Astrocyte (in vitro differentiated cells and primary cell): ENCODE results near the gene AFF3. TPM values are rescaled to one million over a fixed set of nuclear protein-coding genes. Genes with fewer than 3 reads are reported as not detected.

Experiments used
- DNase-seq: peaks from one replicate; pipeline ENCODE4 v3.0.0-alpha.2; 2010; ENCODE audit warnings: low read depth
- FAIRE-seq: peaks from 2 replicates; lab custom pipeline; 2011; peaks lifted over from hg19 to GRCh38; lab: Jason Lieb, UNC
- H2AFZ ChIP-seq: 2 replicates; pipeline ENCODE4 v1.6.0; 2012; ENCODE audit warnings: low read depth, low read length, inconsistent platforms
- H3K27ac ChIP-seq: 2 replicates; pipeline ENCODE4 v1.5.1; 2011; ENCODE audit warnings: low read depth, low read length, inconsistent platforms
- H3K27me3 ChIP-seq: 2 replicates; pipeline ENCODE4 v1.6.0; 2011; ENCODE audit warnings: low read length, inconsistent platforms; ENCODE audit not compliant: insufficient read depth
- H3K36me3 ChIP-seq: 2 replicates; pipeline ENCODE4 v1.5.1; 2011; ENCODE audit warnings: low read length, inconsistent platforms; ENCODE audit not compliant: insufficient read depth
- H3K4me1 ChIP-seq: 2 replicates; pipeline ENCODE4 v1.5.1; 2011; ENCODE audit warnings: low read length, inconsistent platforms; ENCODE audit not compliant: insufficient read depth
- H3K4me2 ChIP-seq: 2 replicates; pipeline ENCODE4 v1.6.0; 2012; ENCODE audit warnings: low read length, inconsistent platforms
- H3K4me3 ChIP-seq: 2 replicates; pipeline ENCODE4 v1.5.1; 2011; ENCODE audit warnings: low read depth, mild to moderate bottlenecking, low read length, inconsistent platforms; ENCODE audit not compliant: insufficient read depth
- H3K79me2 ChIP-seq: 2 replicates; pipeline ENCODE4 v1.6.0; 2012; ENCODE audit warnings: mild to moderate bottlenecking, low read length, inconsistent platforms; ENCODE audit not compliant: insufficient read depth
- H3K9ac ChIP-seq: 2 replicates; pipeline ENCODE4 v1.6.0; 2012; ENCODE audit warnings: mild to moderate bottlenecking, low read length, inconsistent platforms
- H3K9me3 ChIP-seq: 2 replicates; pipeline ENCODE4 v1.5.1; 2012; ENCODE audit warnings: low read depth, mild to moderate bottlenecking, low read length, inconsistent platforms; ENCODE audit not compliant: insufficient read depth
- H4K20me1 ChIP-seq: 2 replicates; pipeline ENCODE4 v1.6.0; 2012; ENCODE audit warnings: low read length, inconsistent platforms; ENCODE audit not compliant: insufficient read depth
- H3K27ac Mint-ChIP-seq: one replicate; pipeline ENCODE4 v1.8.0; 2021; ENCODE audit warnings: mild to moderate bottlenecking, mixed read lengths; ENCODE audit not compliant: unreplicated experiment
- H3K27me3 Mint-ChIP-seq: one replicate; pipeline ENCODE4 v1.8.0; 2021; ENCODE audit warnings: low read depth, mixed read lengths; ENCODE audit not compliant: unreplicated experiment
- H3K36me3 Mint-ChIP-seq: one replicate; pipeline ENCODE4 v1.8.0; 2021; ENCODE audit warnings: low read depth, mixed read lengths; ENCODE audit not compliant: unreplicated experiment
- H3K4me1 Mint-ChIP-seq: one replicate; pipeline ENCODE4 v1.8.0; 2021; ENCODE audit warnings: low read depth, mixed read lengths; ENCODE audit not compliant: unreplicated experiment
- H3K4me3 Mint-ChIP-seq: one replicate; pipeline ENCODE4 v1.8.0; 2021; ENCODE audit warnings: mild to moderate bottlenecking, moderate library complexity, mixed read lengths; ENCODE audit not compliant: unreplicated experiment
- H3K9me3 Mint-ChIP-seq: one replicate; pipeline ENCODE4 v1.8.0; 2021; ENCODE audit warnings: mild to moderate bottlenecking, mixed read lengths; ENCODE audit not compliant: unreplicated experiment
- CTCF ChIP-seq: IDR thresholded peaks from 2 replicates; pipeline ENCODE4 v1.5.1; 2011; ENCODE audit warnings: low read depth, mild to moderate bottlenecking, inconsistent platforms, low read length, moderate library complexity; ENCODE audit not compliant: insufficient read depth
- EZH2 ChIP-seq: IDR thresholded peaks from 2 replicates; pipeline ENCODE4 v1.6.1; 2012; ENCODE audit warnings: mild to moderate bottlenecking, low read length, inconsistent platforms; ENCODE audit not compliant: insufficient read depth
- total RNA-seq: library from RNA; stranded (reverse); gene quantifications from 2 replicates; pipeline ENCODE4 v1.2.1, GENCODE V29; 2021

The AFF3 gene
- total RNA-seq, 1 donor from 2014 or later = 14.7 TPM

- Histone ChIP-seq H3K27me3 (no peaks in the 10 kb centered on the region), H3K9me3 (peaks cover 2% of the 10 kb centered on the region), H4K20me1 (no peaks in the 10 kb centered on the region), H3K9ac (no peak overlapping the region), H3K4me2 (no peak overlapping the region), H3K4me1 (no peaks in the 10 kb centered on the region), H3K4me3 (no peak overlapping the region), H3K79me2 (no peaks in the 10 kb centered on the region), H3K36me3 (no peaks in the 10 kb centered on the region), H2AFZ (no peak overlapping the region), H3K27ac (no peak overlapping the region)
- TF ChIP-seq CTCF (no peak), EZH2 (no peak)
- DNase-seq = no peak
- no peak overlapping the region for H3K27ac Mint-ChIP-seq
- no peak for FAIRE-seq
- H3K36me3 Mint-ChIP-seq = no peaks in the 10 kb centered on the region
- H3K4me1 Mint-ChIP-seq = no peaks in the 10 kb centered on the region
- no peaks in the 10 kb centered on the region for H3K27me3 Mint-ChIP-seq
- peaks cover 18% of the 10 kb centered on the region for H3K9me3 Mint-ChIP-seq
- H3K4me3 Mint-ChIP-seq = no peak overlapping the region
Observed at GRCh38 chr2:99797475-99797874, 344.9 kb downstream of the AFF3 start.

- Histone ChIP-seq H3K4me2 (no peak overlapping the region), H3K27me3 (no peaks in the 10 kb centered on the region), H3K9me3 (peaks cover 2% of the 10 kb centered on the region), H3K79me2 (no peaks in the 10 kb centered on the region), H3K36me3 (no peaks in the 10 kb centered on the region), H4K20me1 (no peaks in the 10 kb centered on the region), H3K9ac (no peak overlapping the region), H3K4me1 (no peaks in the 10 kb centered on the region), H3K27ac (no peak overlapping the region), H3K4me3 (no peak overlapping the region), H2AFZ (no peak overlapping the region)
- H3K4me3 Mint-ChIP-seq = no peak overlapping the region
- no peak for FAIRE-seq
- DNase-seq = no peak
- H3K27ac Mint-ChIP-seq = no peak overlapping the region
- H3K9me3 Mint-ChIP-seq = peaks cover 18% of the 10 kb centered on the region
- H3K27me3 Mint-ChIP-seq = no peaks in the 10 kb centered on the region
- no peaks in the 10 kb centered on the region for H3K36me3 Mint-ChIP-seq
- TF ChIP-seq EZH2 = no peak
- no peak for TF ChIP-seq CTCF
- H3K4me1 Mint-ChIP-seq = peaks cover 3% of the 10 kb centered on the region
Observed at GRCh38 chr2:99794414-99794813, 348.0 kb downstream of the AFF3 start.

- no peak overlapping the region for H3K27ac ChIP-seq
- peaks cover 3% of the 10 kb centered on the region for H3K4me1 Mint-ChIP-seq
- H2AFZ ChIP-seq = no peak overlapping the region
- H3K4me3 ChIP-seq = no peak overlapping the region
- H3K79me2 ChIP-seq = no peaks in the 10 kb centered on the region
- DNase-seq (no peak), FAIRE-seq (no peak)
- H3K9ac ChIP-seq = no peak overlapping the region
- H3K9me3 Mint-ChIP-seq = peaks cover 17% of the 10 kb centered on the region
- H3K36me3 ChIP-seq = no peaks in the 10 kb centered on the region
- H3K4me3 Mint-ChIP-seq = no peak overlapping the region
- no peak overlapping the region for H3K4me2 ChIP-seq
- no peaks in the 10 kb centered on the region for H3K27me3 Mint-ChIP-seq
- H4K20me1 ChIP-seq = no peaks in the 10 kb centered on the region
- no peaks in the 10 kb centered on the region for H3K4me1 ChIP-seq
- H3K27me3 ChIP-seq = no peaks in the 10 kb centered on the region
- H3K36me3 Mint-ChIP-seq = no peaks in the 10 kb centered on the region
- no peak overlapping the region for H3K27ac Mint-ChIP-seq
- no peak for TF ChIP-seq EZH2
- no peak for TF ChIP-seq CTCF
- peaks cover 2% of the 10 kb centered on the region for H3K9me3 ChIP-seq
Observed at GRCh38 chr2:99793022-99793421, 349.4 kb downstream of the AFF3 start.
